SH-SY5Y (cell line): Measurements from ENCODE around the gene SNTA1.

Experiments
- GATA2 ChIP-seq: IDR thresholded peaks from 2 replicates; pipeline ENCODE4 v1.6.1; 2011; ENCODE audit warnings: mild to moderate bottlenecking, low read depth, low read length
- GATA3 ChIP-seq: IDR thresholded peaks from 2 replicates; pipeline ENCODE4 v1.6.1; 2011; ENCODE audit warnings: low read depth, mild to moderate bottlenecking, low read length, moderate library complexity

The SNTA1 gene

DNA sequence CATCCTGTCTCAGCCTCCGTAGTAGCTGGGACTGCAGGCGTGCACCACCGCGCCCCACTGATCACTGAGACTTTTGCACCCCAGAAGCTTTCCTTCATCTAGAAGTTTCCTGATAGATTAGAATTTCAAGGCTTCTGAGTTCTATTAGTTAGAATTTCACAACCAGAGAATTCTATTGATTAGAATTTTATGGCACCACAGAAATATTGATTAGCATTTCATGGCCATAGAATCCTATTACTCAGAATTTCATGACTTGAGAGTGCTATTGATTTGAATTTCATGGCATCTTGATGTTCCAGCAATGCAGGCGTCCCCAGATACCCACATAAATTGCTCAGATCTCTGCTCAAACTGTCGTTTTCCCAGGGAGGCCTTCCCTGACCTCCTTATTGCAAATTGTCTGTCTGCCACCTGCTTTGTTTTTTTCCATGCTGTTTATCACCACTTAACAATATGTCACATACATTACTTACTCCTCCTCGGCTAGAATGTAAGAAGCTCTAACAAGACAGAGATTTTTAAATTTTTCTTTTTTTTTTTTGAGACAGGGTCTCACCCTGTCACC lies 29.4 kb upstream of the SNTA1 start:
- TF ChIP-seq GATA2 (no peak), GATA3 (no peak)

GRCh38 chr20:33470866-33471265 lies 27.3 kb upstream of the SNTA1 start:
- TF ChIP-seq GATA2 (no peak), GATA3 (no peak)

DNA sequence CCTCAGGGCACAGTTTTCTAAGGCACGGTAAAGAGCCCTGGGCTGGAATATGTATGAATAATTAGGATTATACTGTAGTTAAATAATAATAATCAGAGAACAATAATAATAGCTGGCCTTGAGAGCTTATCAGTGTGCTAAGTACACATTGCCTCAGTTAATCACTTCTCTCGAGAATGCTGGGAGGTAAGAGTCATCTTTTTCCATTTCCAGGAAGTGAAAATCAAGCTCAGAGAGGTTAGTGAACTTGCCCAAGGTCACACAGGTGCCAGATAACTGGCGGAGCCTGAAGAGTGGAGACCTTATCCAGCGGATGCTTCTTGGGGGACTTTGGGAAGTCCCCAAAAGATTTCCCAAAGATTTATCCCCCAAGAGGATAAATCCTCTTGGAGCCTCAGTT lies 26.9 kb upstream of the SNTA1 start:
- no peak for TF ChIP-seq GATA3
- no peak for TF ChIP-seq GATA2

DNA sequence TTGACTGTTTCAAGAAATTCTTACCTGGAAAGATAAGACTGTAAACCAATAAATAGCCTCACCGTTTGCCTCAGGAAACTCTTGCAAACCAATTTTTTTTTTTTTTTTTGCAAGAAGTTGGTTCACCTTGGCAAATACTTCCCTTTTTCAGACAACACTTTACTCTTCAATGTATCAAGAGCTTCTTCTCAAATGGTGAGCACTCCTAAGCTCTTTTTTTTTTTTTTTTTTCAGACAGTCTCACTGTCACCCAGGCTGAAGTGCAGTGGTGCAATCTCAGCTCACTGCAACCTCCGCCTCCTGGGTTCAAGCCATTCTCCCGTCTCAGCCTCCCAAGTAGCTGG lies 22.7 kb upstream of the SNTA1 start:
- TF ChIP-seq GATA3, result no peak

DNA sequence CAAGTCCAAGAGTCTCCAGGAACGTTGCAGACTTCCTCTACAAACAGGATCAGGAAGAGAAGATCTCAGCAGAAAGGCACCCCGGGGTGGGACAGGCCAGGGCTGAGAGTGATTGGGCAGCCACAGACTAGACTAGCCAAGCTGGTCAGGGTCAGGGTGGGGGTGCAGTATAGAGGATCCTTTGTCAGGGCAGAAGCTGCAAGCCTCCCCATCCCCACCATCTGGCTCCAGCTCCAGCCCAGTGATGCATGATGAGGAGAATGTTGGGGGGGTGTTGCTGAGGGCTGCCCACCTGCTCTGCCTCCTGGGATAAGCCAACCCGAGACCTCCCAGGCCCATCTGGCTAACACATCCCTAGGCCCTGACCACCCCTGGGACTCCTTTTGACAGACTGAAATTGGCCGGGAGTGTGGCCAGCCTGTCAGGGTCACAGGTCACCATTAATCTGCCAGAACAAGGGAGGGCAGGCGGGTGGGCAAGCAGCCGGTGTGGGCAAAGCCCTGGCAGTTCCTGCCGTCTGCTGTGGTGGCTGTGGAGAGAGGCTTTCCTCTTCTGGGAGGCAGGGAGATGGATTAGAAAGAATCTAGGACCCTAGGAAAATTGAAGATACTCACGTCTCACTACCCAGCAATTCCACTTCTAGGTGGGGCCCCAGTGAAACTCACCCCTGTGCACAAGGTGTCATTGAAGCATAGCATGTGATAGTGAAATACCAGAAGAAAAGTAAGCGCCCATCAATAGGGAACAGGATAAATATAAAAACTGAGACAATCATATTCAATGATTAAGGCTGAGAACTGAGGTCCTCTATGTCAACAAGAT lies 22.1 kb upstream of the SNTA1 start:
- TF ChIP-seq GATA2, result no peak
- TF ChIP-seq GATA3, result no peak

DNA sequence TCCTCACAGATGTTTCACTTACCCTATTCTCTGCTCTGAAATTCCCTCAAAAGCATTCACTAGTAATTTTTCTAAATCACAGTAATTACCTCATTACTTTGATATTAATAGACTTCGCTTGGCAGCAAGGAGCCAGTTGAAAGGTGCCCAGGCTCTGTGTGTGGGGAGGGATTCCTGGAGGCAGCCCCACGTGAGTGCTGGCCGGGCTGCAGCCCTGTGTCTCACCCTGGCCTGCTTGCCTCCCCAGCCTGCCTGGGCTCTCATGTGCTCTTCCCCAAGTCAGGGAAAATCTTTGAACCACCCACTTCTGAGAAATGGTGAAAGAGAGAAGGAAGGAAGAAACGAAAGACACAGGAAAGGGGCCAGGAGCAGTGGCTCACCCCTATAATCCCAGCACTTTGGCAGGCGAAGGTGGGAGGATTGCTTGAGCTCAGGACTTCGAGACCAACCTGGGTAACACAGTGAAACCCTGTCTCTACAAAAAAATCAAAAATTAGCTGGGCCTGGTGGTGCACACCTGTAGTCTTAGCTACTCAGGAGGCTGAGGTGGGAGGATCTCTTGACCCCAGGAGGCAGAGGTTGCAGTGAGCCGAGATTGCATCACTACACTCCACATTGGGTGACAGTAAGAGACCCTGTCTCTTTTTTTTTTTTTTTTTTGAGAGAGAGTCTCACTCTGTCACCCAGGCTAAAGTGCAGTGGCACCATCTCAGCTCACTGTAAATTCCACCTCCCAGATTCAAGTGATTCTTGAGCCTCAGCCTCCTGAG lies 20.0 kb upstream of the SNTA1 start:
- TF ChIP-seq GATA2, result no peak

DNA sequence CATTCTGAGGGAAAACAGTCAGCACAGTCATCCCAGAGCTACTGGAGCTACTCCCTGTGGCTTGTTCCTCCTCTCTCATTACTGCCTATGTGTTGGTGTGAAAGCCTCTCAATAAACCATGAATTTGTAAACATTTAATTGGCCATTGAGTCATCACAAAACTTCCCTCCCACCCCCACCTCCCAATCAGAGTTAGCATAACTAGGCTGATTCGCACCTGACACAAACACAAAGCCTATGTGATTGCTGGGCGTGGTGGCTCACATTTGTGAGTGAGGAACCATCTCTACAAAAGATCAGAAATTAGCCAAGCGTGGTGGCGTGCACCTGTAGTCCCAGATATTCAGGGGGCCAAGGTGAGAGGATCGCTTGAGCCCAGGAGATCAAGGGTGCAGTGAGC lies 17.1 kb upstream of the SNTA1 start:
- no peak for TF ChIP-seq GATA2
- no peak for TF ChIP-seq GATA3

- no peak for TF ChIP-seq GATA3
- no peak for TF ChIP-seq GATA2
These were observed 16.0 kb upstream of the SNTA1 start for GRCh38 chr20:33459599-33459998.

GRCh38 chr20:33450867-33451266 lies 7.3 kb upstream of the SNTA1 start:
- TF ChIP-seq GATA2 (no peak), GATA3 (no peak)

DNA sequence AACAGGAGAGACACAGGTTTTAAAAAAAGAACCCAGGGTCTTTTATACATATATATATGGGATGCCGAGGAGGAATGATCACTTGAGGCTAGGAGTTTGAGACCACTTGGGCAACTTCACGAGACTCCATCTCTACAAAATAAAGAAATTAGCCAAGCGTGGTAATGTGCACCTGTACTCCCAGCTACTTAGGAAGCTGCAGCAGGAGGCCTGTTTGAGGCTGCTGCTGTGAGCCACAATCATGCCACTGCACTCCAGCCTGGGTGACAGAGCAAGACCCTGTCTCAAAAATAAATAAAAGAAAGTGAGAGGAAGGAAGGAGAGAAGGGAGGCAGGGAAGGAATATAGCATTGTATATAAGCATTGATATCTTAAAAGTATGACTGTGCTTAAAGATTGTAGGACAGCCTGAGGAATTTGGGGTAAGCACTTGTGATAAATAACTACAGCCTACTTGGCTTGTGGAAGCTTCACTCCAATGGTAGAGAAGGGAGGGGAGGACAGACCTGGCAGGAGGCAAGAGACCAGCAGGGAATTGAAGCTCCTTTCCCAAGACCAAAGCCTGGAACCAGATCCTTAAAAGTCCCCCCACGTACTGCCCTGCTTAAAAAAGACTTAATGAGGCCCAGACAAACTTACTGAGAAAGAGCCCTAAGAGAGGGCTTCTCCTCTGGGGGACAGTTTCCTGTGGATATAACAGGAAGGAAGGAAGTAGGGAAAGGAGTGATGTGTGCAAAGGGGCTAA lies 2.5 kb upstream of the SNTA1 start:
- TF ChIP-seq GATA3 (no peak), GATA2 (no peak)

- no peak for TF ChIP-seq GATA2
- no peak for TF ChIP-seq GATA3
These were observed 1.4 kb upstream of the SNTA1 start for GRCh38 chr20:33444797-33445560.

DNA sequence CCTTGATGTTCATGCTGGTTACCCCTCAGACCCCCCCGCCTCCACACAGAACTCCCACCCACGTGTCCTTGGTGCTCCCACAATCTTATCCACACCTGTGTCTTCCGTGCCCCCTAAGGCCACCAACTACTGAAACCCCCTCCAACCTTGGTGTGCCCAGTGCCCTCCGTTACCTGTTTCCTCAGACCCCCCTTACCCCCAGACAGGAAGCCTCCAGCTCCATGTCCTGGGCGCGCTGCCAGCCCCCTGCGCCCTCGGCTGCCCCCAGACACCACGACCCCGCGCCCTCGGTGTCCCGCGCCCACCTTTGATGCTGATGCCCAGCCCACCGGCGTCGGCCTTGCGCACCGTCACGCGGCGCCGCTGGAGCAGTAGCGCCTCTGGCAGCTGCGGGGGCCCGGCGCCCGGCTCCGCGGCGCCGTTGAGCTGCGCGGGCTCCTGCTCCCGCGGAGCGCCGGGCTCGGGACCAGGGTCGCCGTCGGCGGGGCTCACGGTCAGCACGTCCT lies 504 bp downstream of the SNTA1 start:
- TF ChIP-seq GATA3 (no peak), GATA2 (no peak)
